DMS53 (cell line): ENCODE results near the gene QPCT.
"Not testable (repeated sequence)": the region's sequence is repeated elsewhere in the genome, so short reads cannot be mapped to it uniquely, and the experiment has no call there.

Source experiments
- DNase-seq: peaks from one replicate; lab custom pipeline; 2025; lab: John Stamatoyannopoulos, UW

QPCT gene

DNA sequence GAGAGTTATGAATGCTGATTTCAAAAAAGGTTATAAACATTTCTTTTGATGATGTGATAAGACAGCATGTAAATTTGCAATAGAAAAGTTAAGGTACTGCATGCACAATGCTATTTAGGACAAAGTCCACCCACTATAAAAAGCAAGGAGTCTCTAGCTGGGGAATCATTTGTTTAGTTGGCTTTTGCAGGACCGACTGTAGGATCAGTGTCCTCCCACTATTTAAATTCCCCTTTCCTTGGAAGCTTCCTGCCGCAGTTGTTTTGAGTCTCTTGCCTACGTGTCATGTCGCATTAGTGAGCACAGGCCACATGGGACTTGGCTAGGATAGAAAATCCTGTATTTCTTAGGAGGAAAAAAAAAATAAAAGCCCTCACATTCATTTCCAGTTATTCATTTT, 13.1 kb downstream of the QPCT start:
- no peak for DNase-seq

DNA sequence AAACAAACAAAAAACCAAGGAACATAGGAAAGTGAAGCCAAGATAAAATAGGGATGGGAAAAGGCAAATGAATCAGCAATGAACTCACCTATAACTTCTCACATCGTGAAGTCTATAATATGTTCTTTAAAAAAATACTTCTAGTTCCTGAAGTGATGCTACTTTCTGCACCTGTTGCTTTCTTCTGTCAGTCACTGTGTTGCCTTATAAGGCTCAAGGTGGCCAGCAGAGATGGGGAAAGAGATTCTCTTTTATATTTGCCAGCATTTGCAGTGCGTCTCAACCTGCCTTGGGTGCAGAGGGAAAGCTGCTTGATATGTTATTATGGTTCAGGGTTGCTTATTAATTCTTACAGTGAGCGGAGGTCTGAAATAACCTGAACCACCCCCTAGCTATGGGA, 14.0 kb downstream of the QPCT start:
- DNase-seq: no peak

DNA sequence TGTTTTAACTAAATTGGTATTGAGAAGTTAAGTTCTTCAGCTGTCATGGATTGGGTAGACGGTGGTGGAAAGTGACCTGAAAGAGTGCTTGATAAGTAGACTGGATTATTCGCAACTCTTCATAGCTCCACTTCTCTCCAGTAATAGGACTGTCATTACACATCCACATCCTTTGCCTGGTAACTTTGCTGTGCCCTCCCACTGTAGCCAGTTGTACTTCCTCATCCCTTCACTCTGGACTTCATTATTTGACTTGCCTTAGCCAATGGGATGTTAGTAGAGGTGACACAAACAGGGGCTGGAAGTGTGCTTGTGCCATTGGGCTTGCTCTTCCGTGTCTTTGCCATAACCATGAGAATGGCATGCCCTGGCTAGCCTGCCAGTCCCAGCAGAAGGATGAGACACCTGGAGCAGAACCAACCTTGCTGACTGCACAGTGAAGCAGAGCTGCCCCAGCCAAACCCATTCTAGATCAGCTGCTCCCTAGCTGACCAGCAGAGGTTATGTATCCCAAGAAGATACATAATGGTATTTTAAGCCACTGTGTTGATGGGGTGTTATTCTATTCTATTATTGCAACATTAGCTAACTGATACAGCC, 16.9 kb downstream of the QPCT start:
- DNase-seq: no peak

DNA sequence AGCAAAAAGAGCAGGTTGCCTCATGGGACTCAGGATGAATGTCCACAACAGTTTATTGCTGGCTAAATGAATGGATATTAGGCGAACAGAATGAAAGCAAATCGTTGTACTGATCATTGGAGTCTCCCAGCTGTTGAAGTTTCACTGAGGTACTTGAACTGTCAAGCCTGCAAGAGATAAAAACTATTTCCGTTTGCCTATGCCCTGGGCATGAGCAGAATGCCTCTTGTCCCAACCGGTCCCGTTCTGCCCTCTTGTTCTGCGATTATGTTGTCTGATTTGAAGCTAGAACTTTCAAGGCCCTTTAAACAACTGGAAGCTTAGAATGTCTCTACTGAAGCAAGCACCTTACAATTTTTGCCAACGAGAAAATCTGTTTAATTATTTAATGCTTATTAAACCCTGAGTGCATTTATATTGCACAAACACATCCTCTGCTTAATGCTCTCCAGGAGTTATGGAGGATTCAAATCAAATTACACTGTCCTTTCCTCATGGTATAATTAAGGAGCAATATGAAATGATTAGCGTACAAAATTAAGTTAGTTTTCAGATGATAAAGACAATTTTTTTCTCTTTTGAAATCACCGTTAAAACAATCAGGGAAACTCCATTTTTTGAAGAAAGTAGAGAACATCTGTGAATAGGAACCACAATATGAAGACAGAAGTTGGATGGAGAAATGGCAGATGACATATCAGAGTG, 17.7 kb downstream of the QPCT start:
- no peak for DNase-seq

DNA sequence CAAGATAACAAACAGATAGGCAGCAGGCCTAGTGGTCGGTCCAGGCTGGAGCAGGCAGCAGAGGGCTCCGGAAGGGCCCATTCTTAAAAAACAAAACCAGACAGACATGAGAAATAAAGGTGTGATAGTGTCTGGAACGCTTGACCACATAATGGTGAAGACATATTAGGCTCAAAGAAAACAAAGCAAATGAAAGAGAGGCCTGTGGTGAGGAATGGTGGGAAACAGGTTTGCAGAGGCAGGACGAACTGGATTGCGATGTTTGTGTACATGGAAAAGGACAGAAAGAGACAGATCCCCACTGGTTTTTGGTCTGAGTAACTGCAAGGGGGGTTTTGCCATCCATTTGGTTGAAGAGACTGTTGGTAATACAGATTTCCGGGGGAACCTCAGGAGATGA, 19.9 kb downstream of the QPCT start:
- no peak for DNase-seq

DNA sequence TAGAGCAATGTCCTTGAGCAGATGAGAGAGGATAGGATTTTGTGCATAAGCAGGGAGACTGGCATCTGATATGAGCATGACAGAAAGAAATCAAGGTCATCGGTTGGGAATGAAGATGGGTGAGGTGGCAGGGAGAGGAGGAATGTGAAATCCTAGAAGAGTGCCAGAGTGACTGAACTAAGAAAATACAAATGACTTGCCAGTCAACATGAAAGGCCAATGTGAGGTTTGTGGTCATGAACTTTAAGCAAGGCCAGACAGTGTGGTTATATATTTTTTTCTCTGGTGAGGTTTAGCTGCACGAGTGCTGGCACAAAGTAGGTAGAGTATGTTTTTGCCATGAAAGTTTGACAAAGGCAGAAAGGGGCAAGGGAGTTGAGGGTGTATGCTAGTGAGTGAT, 21.2 kb downstream of the QPCT start:
- DNase-seq: no peak

DNA sequence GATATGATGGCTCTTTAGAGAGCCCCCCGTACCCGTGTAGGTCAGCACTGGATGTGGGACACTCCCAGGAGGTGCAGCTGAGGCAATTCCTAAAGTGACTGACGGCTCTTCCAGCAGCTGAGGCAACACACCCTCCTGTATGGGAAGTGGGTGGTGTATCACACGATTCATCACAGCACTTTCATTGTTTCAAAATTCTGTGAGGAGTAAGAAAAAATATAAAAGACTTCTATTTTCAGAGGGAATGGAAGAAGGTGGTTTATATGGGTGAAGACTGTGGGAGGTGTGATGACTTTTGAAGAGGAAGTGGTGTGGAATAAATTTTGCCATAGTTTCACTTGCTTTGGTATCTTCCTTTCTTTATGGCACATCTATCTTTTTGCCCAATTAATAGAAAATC, 22.3 kb downstream of the QPCT start:
- no peak for DNase-seq

DNA sequence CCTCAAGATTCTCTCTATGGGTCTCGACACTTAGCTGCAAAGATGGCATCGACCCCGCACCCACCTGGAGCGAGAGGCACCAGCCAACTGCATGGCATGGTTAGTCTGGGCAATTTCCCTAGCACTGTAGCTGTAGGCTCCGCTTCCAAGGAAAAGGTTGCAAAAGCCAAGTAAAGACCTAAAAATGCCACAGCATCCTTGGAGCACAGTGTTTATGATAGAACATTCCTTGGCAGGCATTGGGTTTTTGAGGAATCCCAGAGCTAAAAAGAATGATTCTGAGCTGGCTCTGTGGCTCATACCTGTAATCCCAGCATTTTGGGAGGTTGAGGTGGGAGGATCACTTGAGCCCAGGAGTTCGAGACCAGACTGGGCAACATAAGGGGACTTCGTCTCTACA, 22.9 kb downstream of the QPCT start:
- no peak for DNase-seq

DNA sequence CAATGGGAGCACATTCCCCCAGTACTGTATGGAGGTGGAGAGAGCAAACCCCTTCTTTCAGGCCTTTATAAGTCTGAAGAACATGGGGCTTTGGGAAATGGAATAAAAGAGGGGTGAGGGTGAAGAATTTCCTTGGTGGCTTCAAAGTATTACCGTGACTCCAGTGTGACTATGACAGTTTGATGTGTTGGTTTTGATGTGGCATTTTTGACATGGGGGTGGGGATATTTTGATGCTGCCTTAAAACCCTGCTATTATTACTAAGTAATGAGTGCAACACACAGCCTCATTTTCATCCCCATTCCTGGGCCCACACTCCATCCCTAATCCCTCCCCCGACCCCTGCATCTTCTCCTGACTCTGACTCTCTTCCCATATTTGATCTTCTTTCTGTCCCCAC, 23.6 kb downstream of the QPCT start:
- DNase-seq: no peak

DNA sequence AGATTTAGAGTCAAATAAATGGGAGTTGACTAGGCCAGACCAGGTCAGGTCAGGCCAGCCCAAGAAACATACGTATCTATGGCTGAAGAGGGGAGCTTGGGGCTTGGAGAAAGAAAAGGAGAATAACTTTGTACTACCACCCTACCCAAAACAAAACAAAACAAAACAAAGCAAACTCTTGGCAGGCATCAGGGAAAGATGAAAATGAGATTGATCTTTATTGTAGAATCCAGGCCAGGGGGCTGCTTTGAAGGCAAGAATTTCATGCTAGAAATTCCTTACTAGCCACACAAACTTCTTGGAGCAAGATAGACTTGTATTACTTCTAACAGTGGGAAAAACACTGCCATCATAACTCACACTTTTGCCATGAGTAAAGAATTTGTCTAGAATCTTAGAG, 26.2 kb downstream of the QPCT start:
- no peak for DNase-seq

DNA sequence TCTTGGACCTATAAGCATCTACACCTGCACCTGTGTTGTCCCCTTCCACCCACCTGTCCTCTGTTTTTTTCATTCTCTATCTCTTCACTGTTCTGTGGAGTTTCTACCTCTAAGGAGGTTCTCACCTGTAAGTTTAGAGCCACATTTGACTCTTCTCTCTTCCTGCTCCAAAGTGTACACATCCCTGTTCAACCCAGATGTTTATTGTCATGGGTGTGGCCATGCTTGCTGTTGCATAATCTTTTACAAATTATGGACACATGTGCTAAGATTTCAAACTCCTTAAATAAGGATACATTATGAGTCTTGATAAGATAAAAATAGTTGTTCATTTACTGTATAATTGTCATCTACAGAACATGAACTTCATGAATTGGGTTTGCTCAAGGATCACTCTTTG, 27.6 kb downstream of the QPCT start:
- DNase-seq: no peak

DNA sequence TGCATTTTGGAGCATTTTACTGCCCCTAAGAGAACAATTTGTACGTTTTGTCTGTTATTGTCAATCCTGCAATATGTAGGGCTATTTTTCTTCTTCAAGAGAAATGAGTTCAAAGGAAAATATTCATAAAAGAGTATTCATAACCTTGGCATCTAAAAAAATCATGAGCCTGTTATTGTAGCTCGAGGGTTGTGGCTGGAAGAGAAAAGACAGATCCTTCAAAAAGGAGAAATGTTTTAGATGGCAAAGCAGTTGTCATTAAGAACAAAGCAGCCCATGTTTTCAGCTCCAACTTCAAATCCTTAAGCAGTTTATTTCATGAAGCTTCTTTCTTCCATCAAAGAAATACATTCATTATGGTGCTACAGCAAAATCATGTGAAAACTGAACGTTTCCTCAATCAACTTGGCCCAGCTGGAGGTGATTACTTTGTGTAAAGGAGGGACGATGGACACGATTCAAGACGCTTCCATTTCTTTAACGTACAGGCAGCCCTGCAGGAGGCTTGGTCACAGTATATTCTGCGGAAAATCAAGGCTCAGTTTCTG, 31.4 kb downstream of the QPCT start:
- no peak for DNase-seq

DNA sequence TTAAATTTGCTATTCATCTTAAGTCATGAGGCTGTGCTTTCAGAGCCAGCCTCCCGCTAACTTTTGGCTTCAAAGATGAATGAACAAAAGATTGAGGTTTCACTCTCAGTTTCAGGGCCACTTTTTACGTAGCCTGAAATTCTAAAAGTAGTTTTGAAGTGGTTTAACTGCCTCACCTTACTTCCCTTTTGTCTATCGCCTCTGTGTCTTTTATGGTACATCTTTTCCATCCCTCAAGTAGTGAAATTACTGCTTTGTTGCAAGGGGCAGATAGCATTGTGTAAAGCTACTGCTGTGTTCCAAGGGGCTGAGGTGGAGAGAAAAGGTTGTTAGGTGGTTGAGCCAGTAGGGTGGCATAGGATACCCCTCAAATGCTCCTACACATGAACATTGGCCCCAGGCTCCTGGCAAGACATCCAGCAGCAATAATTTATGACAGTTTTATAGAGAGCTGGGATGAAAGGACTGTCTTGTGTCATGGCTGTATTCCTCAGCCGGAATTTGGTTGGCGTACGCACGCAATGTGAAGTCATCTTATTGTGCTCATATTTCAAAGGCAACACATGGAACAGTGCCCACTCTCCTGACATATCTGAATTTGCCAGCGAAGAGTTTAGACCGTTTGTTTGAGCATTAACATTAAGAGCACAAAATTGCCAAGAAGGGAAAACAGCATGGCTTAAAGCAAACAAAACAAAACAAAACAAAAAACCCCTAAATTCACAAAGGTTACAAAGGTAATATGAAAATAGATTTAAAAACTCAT, 32.2 kb downstream of the QPCT start:
- no peak for DNase-seq

DNA sequence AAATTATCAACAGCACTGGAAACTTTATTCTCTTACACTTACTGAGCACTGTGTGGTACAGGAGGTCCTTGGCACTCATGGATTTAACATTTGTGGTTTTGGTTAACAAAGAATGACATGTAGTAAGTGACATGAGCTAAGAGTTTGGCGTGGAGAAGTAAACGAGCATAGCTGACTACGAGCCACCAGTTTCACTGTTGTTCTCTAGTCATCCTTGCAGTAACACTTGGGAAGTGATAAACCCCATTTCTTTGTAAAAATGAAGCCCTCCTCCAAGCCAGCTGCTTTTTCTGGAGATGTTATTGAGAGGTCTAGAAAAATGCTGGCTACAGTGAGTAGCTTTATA, 32.7 kb downstream of the QPCT start:
- DNase-seq: no peak

DNA sequence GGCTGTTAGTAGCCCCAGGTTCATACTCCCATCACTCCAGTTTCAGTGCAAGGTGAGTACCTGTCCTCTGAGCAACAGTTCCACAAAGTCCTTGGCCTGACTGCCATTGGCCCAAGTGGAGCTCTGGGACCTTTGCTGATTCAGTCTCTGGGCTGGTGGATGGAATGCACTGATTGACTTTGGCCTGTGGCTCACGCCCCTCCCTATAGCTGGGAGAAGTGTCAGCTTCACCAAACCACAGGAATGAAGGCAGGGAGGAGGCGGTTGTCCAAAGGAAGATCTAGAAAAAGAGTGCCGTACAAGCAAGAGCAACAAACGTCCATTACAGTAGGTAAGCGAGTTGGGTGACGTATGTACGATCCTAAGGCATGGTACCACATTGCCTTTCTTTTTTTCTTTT, 34.0 kb downstream of the QPCT start:
- no peak for DNase-seq

DNA sequence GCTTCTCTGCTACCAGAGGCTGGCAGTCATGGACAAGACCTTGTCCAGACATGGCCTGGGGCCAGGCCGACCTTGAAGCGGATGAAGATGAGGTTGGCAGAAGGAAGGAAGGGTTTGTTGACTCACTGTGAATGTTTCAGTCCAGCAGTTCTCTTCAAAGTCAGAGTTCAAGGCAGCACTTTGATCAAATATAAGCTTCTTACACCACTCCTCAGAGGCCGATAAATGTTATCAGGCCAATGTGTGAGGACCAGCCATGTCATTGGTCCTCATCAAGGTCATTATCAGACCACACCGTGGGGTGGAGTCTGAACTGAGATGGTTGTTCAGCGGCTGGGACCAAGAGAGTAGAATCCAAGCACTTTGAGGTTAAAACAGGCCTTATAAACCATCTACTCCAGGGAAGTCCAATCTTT, 35.5 kb downstream of the QPCT start:
- DNase-seq: no peak

DNA sequence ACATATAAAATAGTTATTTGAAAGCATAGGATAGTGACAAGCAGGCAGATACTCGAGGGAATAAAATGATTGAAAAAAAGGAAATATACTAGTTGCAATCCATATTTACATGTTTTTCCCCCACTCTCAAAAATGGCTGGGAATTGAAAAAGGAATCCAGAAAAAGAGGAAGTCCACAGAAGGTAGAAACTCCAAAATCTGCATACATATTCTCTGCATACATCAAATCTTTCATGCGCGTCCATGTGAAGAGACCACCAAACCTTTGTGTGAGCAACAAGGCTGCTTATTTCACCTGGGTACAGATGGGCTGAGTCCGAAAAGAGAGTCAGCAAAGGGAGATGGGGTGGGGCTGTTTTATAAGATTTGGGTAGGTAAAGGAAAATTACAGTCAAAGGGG, 36.4 kb downstream of the QPCT start:
- not testable (repeated sequence) for DNase-seq

DNA sequence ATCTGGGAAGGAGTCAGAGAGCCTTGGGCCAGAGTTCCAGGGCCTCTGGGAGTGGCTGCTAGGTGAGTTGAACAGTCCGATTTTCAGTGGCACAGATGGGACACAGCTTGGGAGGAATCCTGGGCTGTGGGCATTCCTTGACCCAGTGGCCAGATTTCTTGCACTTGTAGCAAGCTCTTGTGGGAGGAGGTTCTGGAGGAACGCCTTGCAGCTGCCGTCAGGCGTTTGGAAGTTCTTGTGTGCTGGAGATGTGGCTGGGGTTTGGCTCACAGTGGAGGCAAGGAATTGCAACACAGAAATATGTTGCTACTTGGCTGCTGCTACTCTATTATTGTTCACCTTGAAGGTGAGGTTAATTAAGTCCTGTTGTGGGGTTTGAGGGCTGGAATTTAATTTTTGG, 39.8 kb downstream of the QPCT start:
- DNase-seq: not testable (repeated sequence)

DNA sequence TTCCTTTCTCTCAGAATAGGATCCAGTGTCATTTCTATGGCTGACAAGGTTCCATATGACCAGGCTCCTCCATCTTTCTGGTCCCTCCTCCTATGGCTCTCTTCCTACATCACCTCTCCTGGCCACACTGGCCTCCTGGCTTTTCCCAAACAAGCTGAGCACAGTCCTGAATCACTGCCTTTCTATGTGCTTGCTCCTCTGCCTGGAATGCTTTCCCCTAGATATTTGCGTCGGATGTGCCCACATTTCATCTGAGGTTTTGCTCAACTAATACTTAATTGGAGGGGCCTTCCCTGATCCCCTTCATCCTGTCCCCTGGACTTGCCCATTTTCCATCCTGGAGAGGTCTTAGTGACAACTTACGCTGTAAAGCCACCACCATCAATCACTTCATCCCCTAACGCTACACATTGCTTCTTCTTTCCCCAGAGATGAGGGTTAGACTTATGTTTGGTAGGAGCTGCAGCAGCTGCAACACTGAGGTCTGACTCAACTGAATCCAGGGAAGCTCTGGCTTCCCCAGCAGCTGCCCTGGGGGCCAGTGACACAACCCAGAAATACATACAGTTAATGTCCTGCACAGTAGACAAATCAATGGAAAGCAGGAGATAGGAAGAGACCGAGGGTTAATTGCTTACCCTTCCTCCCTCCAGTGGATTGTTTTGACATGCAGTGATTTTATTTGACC, 42.9 kb downstream of the QPCT start:
- DNase-seq: no peak

DNA sequence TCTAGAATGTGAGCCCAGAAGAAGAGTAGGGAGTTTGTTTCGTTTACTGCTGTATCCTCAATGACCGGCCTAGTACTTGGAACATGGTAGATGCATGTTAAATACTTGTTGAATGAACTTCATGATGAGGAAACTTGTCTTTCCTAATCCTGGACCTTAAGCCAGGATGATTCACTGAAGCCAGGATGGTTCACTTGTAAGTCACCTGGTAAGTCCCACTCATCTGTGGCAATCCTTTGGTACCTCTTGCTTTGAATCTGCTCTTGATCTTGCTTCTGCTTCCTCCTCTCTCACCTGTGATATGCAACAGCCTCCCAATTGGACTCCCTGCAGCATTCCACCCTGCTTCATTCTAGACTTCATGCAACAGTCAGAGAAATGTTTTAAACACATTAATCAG, 43.6 kb downstream of the QPCT start:
- DNase-seq: peak; percentile 3

DNA sequence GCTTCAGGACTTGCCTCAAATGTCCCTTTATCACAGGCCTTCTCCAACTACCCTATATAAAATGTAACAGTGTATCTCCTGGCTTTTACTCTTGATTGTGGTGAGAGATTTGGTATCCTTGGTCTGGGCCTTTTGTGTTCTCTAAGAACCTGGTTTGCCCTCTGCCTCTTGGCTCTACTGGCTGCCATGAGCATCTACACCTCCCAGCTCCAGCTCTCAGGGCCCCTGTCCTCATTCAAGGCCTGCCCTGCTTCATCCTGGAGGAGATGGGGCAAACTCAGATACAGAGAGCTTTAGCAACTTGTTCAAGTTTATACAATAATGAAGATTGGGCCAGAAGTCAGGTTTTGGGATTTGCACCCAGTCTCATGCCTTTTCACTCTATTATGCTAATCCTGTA, 45.0 kb downstream of the QPCT start:
- DNase-seq: peak; percentile 35

DNA sequence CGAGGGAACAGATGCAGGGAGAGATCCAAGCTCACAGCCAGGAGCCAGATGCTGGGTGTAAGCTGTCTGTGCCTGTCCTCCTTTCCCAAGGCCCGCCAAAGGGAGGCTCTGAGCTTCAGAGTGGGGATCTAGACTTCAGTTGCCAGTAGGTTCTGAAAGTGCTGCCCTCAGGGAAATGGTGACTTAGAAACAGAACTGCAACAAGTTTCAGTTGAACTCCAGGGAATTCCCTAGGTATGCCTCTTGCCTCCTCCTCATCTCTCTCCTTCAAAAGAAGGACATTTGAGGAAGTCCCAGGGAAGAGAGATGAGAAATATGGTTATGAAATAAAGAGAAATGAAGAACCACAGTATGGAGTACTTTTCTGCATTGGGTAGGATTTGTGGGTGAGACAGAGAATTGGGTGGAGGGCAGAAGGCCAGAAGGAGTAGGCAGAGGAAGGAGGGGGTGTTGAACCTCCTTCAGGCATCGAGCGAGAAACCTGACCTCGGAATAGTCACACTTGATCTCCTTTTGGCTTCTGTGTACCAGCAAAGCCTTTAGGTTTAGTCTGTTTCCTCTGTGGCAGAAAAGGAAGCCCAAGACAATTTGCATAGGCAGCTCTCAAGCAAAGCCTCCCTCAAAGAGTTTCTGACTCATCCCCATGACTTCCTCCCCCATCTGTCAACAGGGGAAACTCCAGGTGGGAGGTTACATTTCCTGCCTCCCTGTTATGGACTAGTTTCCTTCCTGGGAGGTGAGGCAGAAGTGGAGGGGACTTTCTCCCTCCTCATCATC, 45.7 kb downstream of the QPCT start:
- peak; percentile 95 for DNase-seq
